K562 (cell line): ENCODE data around the gene EFHB. TPM values are rescaled to one million over a fixed set of nuclear protein-coding genes. Genes with fewer than 3 reads are reported as not detected.

ENCODE experiments used
- ATAC-seq: fragments of 200-7000 bp; cut with Tn5 transposase; 3 replicates; pipeline ENCODE4 v1.9.1; 2020; ENCODE audit warnings: moderate library complexity
- BruUV-seq: library from RNA; stranded (reverse); fragments of 400-500 nt; replicated peaks from 2 replicates; lab custom pipeline; 2021; lab: Mats Ljungman, UMichigan
- CTCF ChIA-PET: fragments of 300-600 bp; formaldehyde crosslinking; extraction: SDS; loops from one replicate; lab custom pipeline; 2021; ENCODE audit warnings: low intra/inter-chr PET ratio; lab: Yijun Ruan, JAX
- POLR2A ChIA-PET: fragments of 300-600, 350-650 bp; sonication (Branson Sonifier 250); formaldehyde crosslinking; extraction: SDS; loops from one replicate; lab custom pipeline; 2021; ENCODE audit warnings: antibody characterized with exemption, inconsistent platforms; lab: Yijun Ruan, JAX
- DNase-seq, 4 experiments: peaks; one replicate each; pipeline versions ENCODE4 v3.0.0 to v3.0.0-alpha.2; 2011 to 2018; ENCODE audit warnings: low spot score in 3 of 4, mixed read lengths in 3 of 4; ENCODE audit errors: extremely low read depth in 1 of 4
- FAIRE-seq: peaks from 2 replicates; lab custom pipeline; 2011; peaks lifted over from hg19 to GRCh38; lab: Jason Lieb, UNC
- H2AFZ ChIP-seq: 2 replicates; pipeline ENCODE4 v1.6.0; 2011; ENCODE audit warnings: low read depth, low read length, control low read depth, inconsistent platforms
- H3K27ac ChIP-seq: fragments of 200-600 bp; 3 replicates; pipeline ENCODE4 v1.8.0; 2011; ENCODE audit warnings: low read depth, mild to moderate bottlenecking, control low read depth, inconsistent platforms, low read length, moderate library complexity, mixed read lengths; ENCODE audit errors: extremely low read depth
- H3K27me3 ChIP-seq, 2 experiments: fragments of 300-600 bp in 1 of 2; 2 replicates in 1 of 2; 3 replicates in 1 of 2; pipeline versions ENCODE4 v1.6.0 to v1.8.0; 2011; ENCODE audit warnings: inconsistent platforms in 2 of 2, low read length in 2 of 2, mild to moderate bottlenecking in 1 of 2, mixed read lengths in 1 of 2, moderate library complexity in 1 of 2; ENCODE audit not compliant: control insufficient read depth in 2 of 2, insufficient read depth in 2 of 2
- H3K36me3 ChIP-seq: fragments of 300-600 bp; 3 replicates; pipeline ENCODE4 v1.8.0; 2011; ENCODE audit warnings: mild to moderate bottlenecking, low read length, inconsistent platforms; ENCODE audit not compliant: control insufficient read depth, insufficient read depth
- H3K4me1 ChIP-seq, 2 experiments: fragments of 200-600 bp in 1 of 2; replicated peaks in 1 of 2; 2 replicates in 1 of 2; 3 replicates in 1 of 2; pipeline versions ENCODE4 v1.5.1 to v1.8.0; 2011; ENCODE audit warnings: inconsistent platforms in 2 of 2, low read length in 2 of 2, mild to moderate bottlenecking in 1 of 2, mixed read lengths in 1 of 2, moderate library complexity in 1 of 2; ENCODE audit not compliant: control insufficient read depth in 2 of 2, insufficient read depth in 2 of 2
- H3K4me2 ChIP-seq: 2 replicates; pipeline ENCODE4 v1.6.1; 2011; ENCODE audit warnings: low read length, control low read depth, inconsistent platforms, mixed read lengths; ENCODE audit not compliant: insufficient read depth
- H3K4me3 ChIP-seq: fragments of 200-600 bp; sonication (generic), shearing (Covaris generic); 2 replicates; pipeline ENCODE4 v1.5.1; 2016; ENCODE audit warnings: control low read depth, inconsistent platforms
- H3K79me2 ChIP-seq: fragments of 200-600 bp; 3 replicates; pipeline ENCODE4 v1.8.0; 2011; ENCODE audit warnings: low read length, inconsistent platforms; ENCODE audit not compliant: control insufficient read depth, insufficient read depth
- H3K9ac ChIP-seq, 2 experiments: 2 replicates each; pipeline versions ENCODE4 v1.6.0 to v1.6.1; 2011; ENCODE audit warnings: low read depth in 2 of 2, low read length in 2 of 2, control low read depth in 1 of 2, inconsistent platforms in 1 of 2, mild to moderate bottlenecking in 1 of 2, mixed read lengths in 1 of 2; ENCODE audit not compliant: insufficient read depth in 1 of 2
- H3K9me1 ChIP-seq: one replicate; pipeline ENCODE4 v1.6.0; 2011; ENCODE audit warnings: inconsistent platforms, mild to moderate bottlenecking, low read length, moderate library complexity; ENCODE audit not compliant: control insufficient read depth, insufficient read depth
- H3K9me3 ChIP-seq: replicated peaks from 2 replicates; pipeline ENCODE4 v1.5.1; 2011; ENCODE audit warnings: low read depth, low read length, inconsistent platforms; ENCODE audit not compliant: control insufficient read depth, insufficient read depth
- H4K20me1 ChIP-seq: replicated peaks from 2 replicates; pipeline ENCODE4 v1.6.1; 2011; ENCODE audit warnings: low read length, inconsistent platforms, mixed read lengths; ENCODE audit not compliant: control insufficient read depth, insufficient read depth
- CBX5 ChIP-seq: IDR thresholded peaks from 2 replicates; pipeline ENCODE4 v1.6.1; 2014; ENCODE audit warnings: low read depth, borderline replicate concordance
- ELF4 ChIP-seq: fragments of 450-650 bp; formaldehyde crosslinking; IDR thresholded peaks from 2 replicates; pipeline ENCODE4 v1.4.0; 2022; ENCODE audit warnings: missing genetic modification characterization
- FOSL1 ChIP-seq: fragments of 200-800 bp; sonication (Bioruptor generic); conservative IDR thresholded peaks from 2 replicates; pipeline ENCODE4 v1.6.1; 2016; ENCODE audit warnings: missing genetic modification characterization, missing compliant biosample characterization
- GTF2E2 ChIP-seq: fragments of 200-800 bp; sonication (Bioruptor generic); IDR thresholded peaks from 2 replicates; pipeline ENCODE4 v1.6.1; 2016; ENCODE audit warnings: missing genetic modification characterization, missing compliant biosample characterization
- PREB ChIP-seq: sonication (generic); formaldehyde crosslinking; IDR thresholded peaks from 2 replicates; pipeline ENCODE4 v1.8.1; 2023; ENCODE audit warnings: mild to moderate bottlenecking, missing genetic modification reagents
- RBM17 ChIP-seq: fragments of 200-400 bp; formaldehyde crosslinking; IDR thresholded peaks from 2 replicates; pipeline ENCODE4 v1.6.1; 2017; ENCODE audit warnings: low read depth, mild to moderate bottlenecking, low read length, borderline replicate concordance
- VEZF1 ChIP-seq: fragments of 200-800 bp; sonication (Bioruptor generic); IDR thresholded peaks from 2 replicates; pipeline ENCODE4 v1.6.1; 2017; ENCODE audit warnings: missing genetic modification characterization, missing compliant biosample characterization
- ZBTB33 ChIP-seq: sonication (generic); formaldehyde crosslinking; IDR thresholded peaks from 2 replicates; pipeline ENCODE4 v1.8.1; 2023; ENCODE audit warnings: mild to moderate bottlenecking, missing genetic modification reagents
- WGBS: fragments of 100-300 bp; shearing (Covaris generic); methylation state at CpG from one replicate; pipeline ENCODE4 v1.1.6; 2016; ENCODE audit warnings: low coverage, mixed read lengths; ENCODE audit not compliant: insufficient coverage; ENCODE audit errors: missing lambda C conversion rate; 5-methylcytosine and 5-hydroxymethylcytosine counted together
- in situ Hi-C: fragments of 300-500 bp; cut with MboI; formaldehyde crosslinking; loops from 4 replicates; pipeline ENCODE4 v1.15.0; 2018; ENCODE audit warnings: inconsistent platforms, mixed read lengths
- intact Hi-C: fragments of 100-400 bp; cut with micrococcal nuclease; formaldehyde crosslinking; loops from 2 replicates; pipeline ENCODE4 v1.14.2; 2022
- polyA plus RNA-seq, 8 experiments: library from polyadenylated mRNA; depleted of rRNA in 4 of 8; stranded (reverse) in 5 of 8; unstranded in 3 of 8; fragments of >200 nt; fragmentation: Nextera tagmentation in 2 of 8; fragmentation: Illumina TruSeq in 1 of 8; extraction: Ambion mirVana in 2 of 8; extraction: Trizol in 1 of 8; gene quantifications; 2 replicates each; pipeline versions ENCODE4 v1.2.1 to v1.2.3, GENCODE V29; 2011 to 2014; ENCODE audit warnings: inconsistent platforms in 1 of 8, missing spikeins in 1 of 8
- total RNA-seq, 7 experiments: library from RNA; depleted of rRNA in 6 of 7; stranded (reverse); fragments of >200 nt in 6 of 7; fragmentation: Illumina TruSeq in 2 of 7; extraction: Trizol in 2 of 7; gene quantifications; 2 replicates each; pipeline versions ENCODE4 v1.2.1 to v1.2.3, GENCODE V29; 2011 to 2021; ENCODE audit warnings: low replicate concordance in 1 of 7

Gene EFHB
- total and polyA plus RNA-seq, 9 of the 15 experiments (the other 6 are each of a cell fraction or from before 2014, with no cell fraction given), result 1.5 to 4.0 (median 1.8) TPM

- no peak for TF ChIP-seq VEZF1 (CRISPR knock-in tag)
- TF ChIP-seq RBM17, result no peak
- TF ChIP-seq ELF4 (CRISPR knock-in tag), result no peak
- no peak for TF ChIP-seq ZBTB33
Observed at GRCh38 chr3:19898721-19899120, 35.3 kb downstream of the EFHB start (continued).

- peaks cover 0 to 17% of the 10 kb centered on the region in 2 experiments; a peak in 3 of 5 replicates for H3K4me1 ChIP-seq
- ATAC-seq, result no peak
- no peaks in the 10 kb centered on the region for H4K20me1 ChIP-seq
- H3K79me2 ChIP-seq, result no peaks in the 10 kb centered on the region
- CTCF ChIA-PET, result no interaction called here
- no peak overlapping the region for H3K4me3 ChIP-seq
- in situ Hi-C loops, result no loop called here
- no peak overlapping the region for H3K4me2 ChIP-seq
- DNase-seq, result no peak
- no peak overlapping the region for H2AFZ ChIP-seq
- no peaks in the 10 kb centered on the region for H3K9me1 ChIP-seq
- no TSS peak for BruUV-seq
- 29% methylated on average over 1 of the region's 1 CpG for WGBS
- FAIRE-seq, result no peak
- no peak overlapping the region for H3K27ac ChIP-seq
- TF ChIP-seq PREB (CRISPR knock-in tag) (no peak), CBX5 (no peak), FOSL1 (tag) (peak; percentile 40; the same call in 1 of the 2 replicates), GTF2E2 (tag) (no peak)
- TF ChIP-seq, all 486 proteins: peak for 1
- no peaks in the 10 kb centered on the region for H3K9me3 ChIP-seq
- intact Hi-C loops, result no loop called here
- no peaks in the 10 kb centered on the region for H3K27me3 ChIP-seq
- no peak overlapping the region for H3K9ac ChIP-seq
- H3K36me3 ChIP-seq, result no peaks in the 10 kb centered on the region
- POLR2A ChIA-PET, result no interaction called here
Observed at GRCh38 chr3:19891740-19892139, 42.3 kb downstream of the EFHB start.
